Activated CD4-positive, alpha-beta memory T cell treated with anti-CD3 and anti-CD28 coated beads, Interleukin-2, amount 10 ng/mL, durations not matched to agents 7 days and 5 days (primary cell): ENCODE measurements around the gene GSTO2. TPM values are rescaled to one million over a fixed set of nuclear protein-coding genes. Genes with fewer than 3 reads are reported as not detected.

Experiments
- CTCF ChIA-PET: fragments of 350-600 bp; sonication (Branson Sonifier 250); formaldehyde crosslinking; loops from one replicate; lab custom pipeline; 2021; ENCODE audit warnings: antibody characterized with exemption, inconsistent platforms; lab: Charles Lee
- POLR2A ChIA-PET: fragments of 350-600 bp; sonication (Branson Sonifier 250); formaldehyde crosslinking; loops from one replicate; lab custom pipeline; 2021; ENCODE audit warnings: antibody characterized with exemption; lab: Charles Lee
- DNase-seq: peaks from one replicate; pipeline ENCODE4 v3.0.0-alpha.2; 2020
- H3K27ac Mint-ChIP-seq: one replicate; pipeline ENCODE4 v1.8.0; 2021; ENCODE audit warnings: mild to moderate bottlenecking, mixed read lengths
- H3K27me3 Mint-ChIP-seq: one replicate; pipeline ENCODE4 v1.8.0; 2021; ENCODE audit warnings: mixed read lengths
- H3K36me3 Mint-ChIP-seq: one replicate; pipeline ENCODE4 v1.8.0; 2021; ENCODE audit warnings: low read depth, mixed read lengths
- H3K4me1 Mint-ChIP-seq: one replicate; pipeline ENCODE4 v1.8.0; 2021; ENCODE audit warnings: mixed read lengths
- H3K4me3 Mint-ChIP-seq: one replicate; pipeline ENCODE4 v1.8.0; 2021; ENCODE audit warnings: mild to moderate bottlenecking, mixed read lengths
- H3K9me3 Mint-ChIP-seq: one replicate; pipeline ENCODE4 v1.8.0; 2021; ENCODE audit warnings: mixed read lengths
- total RNA-seq, 2 experiments: library from RNA; stranded (reverse); gene quantifications; one replicate each; pipeline ENCODE4 v1.2.3, GENCODE V29; 2021

The GSTO2 gene
- total RNA-seq, 2 experiments from 2014 or later: 0.88 to 1.8 TPM

GRCh38 chr10:104254493-104255310 is 14.3 kb upstream of the GSTO2 start, which contains the start of gene GSTO1:
TSS of gene GSTO1 (plus strand) at chr10:104254892. CDS start at chr10:104254929, 37 bp downstream.
- ChIA-PET CTCF (interaction anchor here (0.9 to 8.1 kb wide), 10 partner anchors 9 to 133 kb away, joined by 3 to 61 read pairs (median 6); partner anchors contain the start of genes CFAP58 and SFR1), POLR2A (interaction anchor here (0.6 to 6.5 kb wide), 15 partner anchors 7 to 367 kb away, joined by 3 to 62 read pairs (median 4); partner anchors contain the start of genes CFAP43, GSTO2, ITPRIP and SFR1)
- H3K4me3 Mint-ChIP-seq: peak within 1 kb of the TSS; percentile 97
- peaks cover 41% of the 10 kb centered on the region for H3K36me3 Mint-ChIP-seq
- peaks cover 14% of the 10 kb centered on the region for H3K27me3 Mint-ChIP-seq
- peaks cover 50% of the 10 kb centered on the region for H3K4me1 Mint-ChIP-seq
- H3K27ac Mint-ChIP-seq: peak within 1 kb of the TSS; percentile 92
- DNase-seq: peak; percentile 62
- no peaks in the 10 kb centered on the region for H3K9me3 Mint-ChIP-seq

DNA sequence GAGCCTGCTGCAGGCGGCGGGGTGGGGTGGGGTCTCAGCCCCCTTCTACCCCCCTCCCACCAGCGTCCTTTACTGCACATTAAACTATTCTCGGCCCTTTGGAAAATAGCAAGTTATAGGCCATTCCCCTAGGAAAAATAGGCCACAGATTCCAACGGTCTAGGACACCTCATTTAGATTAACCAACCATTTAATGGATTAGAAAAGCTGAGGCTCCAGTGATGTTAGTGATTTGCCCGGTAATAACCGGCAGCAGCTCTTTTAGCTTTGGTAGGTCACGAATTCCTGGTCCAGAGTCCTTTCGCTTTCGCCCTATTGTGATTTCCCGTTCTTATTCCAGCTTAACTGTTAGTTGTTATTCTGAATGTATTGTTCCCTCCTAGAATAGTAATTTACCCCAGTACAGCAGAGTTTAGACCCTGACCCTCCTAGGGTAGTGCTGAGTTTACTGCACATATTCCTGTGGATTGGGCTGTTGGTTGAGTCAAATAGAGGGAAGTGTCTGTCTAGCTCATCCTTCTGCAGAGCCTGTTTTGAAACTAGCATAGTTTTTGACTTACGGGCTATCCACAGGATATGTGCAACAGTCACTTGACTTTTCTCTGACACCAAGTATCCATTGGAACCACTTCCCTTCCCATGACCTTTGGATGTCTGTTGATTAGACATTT is 13.5 kb upstream of the GSTO2 start:
- Mint-ChIP-seq H3K36me3 (peaks cover 48% of the 10 kb centered on the region), H3K9me3 (no peaks in the 10 kb centered on the region), H3K4me3 (peak overlapping the region; percentile 97), H3K27me3 (peaks cover 7% of the 10 kb centered on the region), H3K4me1 (peaks cover 56% of the 10 kb centered on the region), H3K27ac (peak overlapping the region; percentile 86)
- no peak for DNase-seq
- POLR2A ChIA-PET: interaction anchor here (0.6 to 6.5 kb wide), 13 partner anchors 8 to 368 kb away, joined by 3 to 62 read pairs (median 4); partner anchors contain the start of genes CFAP43, GSTO2, ITPRIP and SFR1
- CTCF ChIA-PET: interaction anchor here (0.9 to 8.1 kb wide), 7 partner anchors 8 to 133 kb away, joined by 3 to 61 read pairs (median 8); partner anchors contain the start of gene SFR1

GRCh38 chr10:104256335-104256961 is 12.5 kb upstream of the GSTO2 start:
- CTCF ChIA-PET: interaction anchor here (0.7 to 8.1 kb wide), 2 partner anchors 17 to 400 kb away, joined by 3 to 61 read pairs; no protein-coding TSS in a partner anchor

DNA sequence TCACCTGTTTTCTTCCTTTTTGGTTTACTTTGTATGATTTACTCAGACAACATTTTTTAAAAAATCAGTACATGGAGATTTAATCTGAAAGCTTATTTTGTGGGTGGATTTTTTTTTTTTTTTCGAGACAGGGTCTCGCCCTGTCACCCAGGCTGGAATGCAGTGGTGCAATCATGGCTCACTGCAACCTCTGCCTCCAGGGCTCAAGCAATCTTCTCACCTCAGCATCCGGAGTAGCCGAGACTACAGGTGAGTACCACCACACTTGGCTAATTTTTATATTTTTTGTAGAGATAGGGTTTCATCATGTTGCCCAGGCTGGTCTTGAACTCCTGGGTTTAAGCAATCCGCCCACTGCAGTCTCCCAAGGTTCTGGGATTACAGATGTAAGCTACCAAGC is 11.7 kb upstream of the GSTO2 start:
- CTCF ChIA-PET: interaction anchor here (1.1 to 8.1 kb wide), 2 partner anchors 16 to 35 kb away, joined by 3 to 61 read pairs; no protein-coding TSS in a partner anchor
- Mint-ChIP-seq H3K4me1 (peaks cover 72% of the 10 kb centered on the region), H3K9me3 (no peaks in the 10 kb centered on the region), H3K4me3 (no peak overlapping the region), H3K27ac (no peak overlapping the region), H3K36me3 (peaks cover 66% of the 10 kb centered on the region), H3K27me3 (no peaks in the 10 kb centered on the region)
- DNase-seq: no peak
- POLR2A ChIA-PET: interaction anchor here (6.5 kb wide), 1 partner anchor 11 kb away, joined by 62 read pairs; the partner anchor contains the start of gene GSTO2

More at GRCh38 chr10:104256335-104256961, 12.5 kb upstream of the GSTO2 start:
- POLR2A ChIA-PET: interaction anchor here (1.0 to 6.5 kb wide), 5 partner anchors 9 to 82 kb away, joined by 3 to 62 read pairs (median 9); partner anchors contain the start of genes GSTO2 and ITPRIP
- Mint-ChIP-seq H3K27me3 (peaks cover under 1% of the 10 kb centered on the region), H3K9me3 (no peaks in the 10 kb centered on the region), H3K4me1 (peaks cover 66% of the 10 kb centered on the region), H3K4me3 (peak overlapping the region; percentile 97), H3K36me3 (peaks cover 58% of the 10 kb centered on the region), H3K27ac (peak overlapping the region; percentile 86)
- DNase-seq: no peak

GRCh38 chr10:104258209-104258608 is 10.8 kb upstream of the GSTO2 start:
- Mint-ChIP-seq H3K9me3 (no peaks in the 10 kb centered on the region), H3K4me1 (peaks cover 74% of the 10 kb centered on the region), H3K27me3 (no peaks in the 10 kb centered on the region), H3K36me3 (peaks cover 69% of the 10 kb centered on the region), H3K4me3 (no peak overlapping the region), H3K27ac (no peak overlapping the region)
- DNase-seq: no peak
- ChIA-PET CTCF (interaction anchor here (1.1 to 8.1 kb wide), 2 partner anchors 16 to 34 kb away, joined by 3 to 61 read pairs; no protein-coding TSS in a partner anchor), POLR2A (interaction anchor here (0.9 to 6.5 kb wide), 3 partner anchors 10 to 137 kb away, joined by 3 to 62 read pairs (median 4); partner anchors contain the start of gene GSTO2)

DNA sequence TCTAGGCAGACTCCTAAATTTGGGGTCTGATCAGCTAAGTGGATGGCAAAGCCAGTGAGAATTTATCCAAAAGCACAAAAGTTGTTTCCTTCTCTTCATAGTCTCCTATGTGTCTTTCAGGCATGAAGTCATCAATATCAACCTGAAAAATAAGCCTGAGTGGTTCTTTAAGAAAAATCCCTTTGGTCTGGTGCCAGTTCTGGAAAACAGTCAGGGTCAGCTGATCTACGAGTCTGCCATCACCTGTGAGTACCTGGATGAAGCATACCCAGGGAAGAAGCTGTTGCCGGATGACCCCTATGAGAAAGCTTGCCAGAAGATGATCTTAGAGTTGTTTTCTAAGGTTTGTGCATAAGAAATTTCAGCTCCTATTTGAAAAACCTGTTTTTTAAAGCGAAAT is 9.5 kb upstream of the GSTO2 start:
- peaks cover 72% of the 10 kb centered on the region for H3K36me3 Mint-ChIP-seq
- ChIA-PET POLR2A (interaction anchor here (1.2 to 2.4 kb wide), 2 partner anchors 10 to 12 kb away, joined by 3 to 10 read pairs; partner anchors contain the start of gene GSTO2), CTCF (interaction anchor here (8.1 kb wide), 1 partner anchor 14 kb away, joined by 61 read pairs; no protein-coding TSS in a partner anchor)
- no peak overlapping the region for H3K4me3 Mint-ChIP-seq
- no peaks in the 10 kb centered on the region for H3K27me3 Mint-ChIP-seq
- peak overlapping the region; percentile 74 for H3K27ac Mint-ChIP-seq
- no peaks in the 10 kb centered on the region for H3K9me3 Mint-ChIP-seq
- peaks cover 72% of the 10 kb centered on the region for H3K4me1 Mint-ChIP-seq
- no peak for DNase-seq

GRCh38 chr10:104259999-104260774 is 8.8 kb upstream of the GSTO2 start:
- peak overlapping the region; percentile 74 for H3K27ac Mint-ChIP-seq
- DNase-seq: no peak
- no peaks in the 10 kb centered on the region for H3K27me3 Mint-ChIP-seq
- peak overlapping the region; percentile 1 for H3K4me3 Mint-ChIP-seq
- peaks cover 73% of the 10 kb centered on the region for H3K4me1 Mint-ChIP-seq
- ChIA-PET POLR2A (interaction anchor here (1.2 to 2.4 kb wide), 3 partner anchors 9 to 138 kb away, joined by 3 to 10 read pairs (median 4); partner anchors contain the start of genes GSTO2 and SFR1), CTCF (interaction anchor here (0.7 to 8.1 kb wide), 3 partner anchors 7 to 15 kb away, joined by 3 to 61 read pairs (median 35); no protein-coding TSS in a partner anchor)
- peaks cover 77% of the 10 kb centered on the region for H3K36me3 Mint-ChIP-seq
- H3K9me3 Mint-ChIP-seq: no peaks in the 10 kb centered on the region

DNA sequence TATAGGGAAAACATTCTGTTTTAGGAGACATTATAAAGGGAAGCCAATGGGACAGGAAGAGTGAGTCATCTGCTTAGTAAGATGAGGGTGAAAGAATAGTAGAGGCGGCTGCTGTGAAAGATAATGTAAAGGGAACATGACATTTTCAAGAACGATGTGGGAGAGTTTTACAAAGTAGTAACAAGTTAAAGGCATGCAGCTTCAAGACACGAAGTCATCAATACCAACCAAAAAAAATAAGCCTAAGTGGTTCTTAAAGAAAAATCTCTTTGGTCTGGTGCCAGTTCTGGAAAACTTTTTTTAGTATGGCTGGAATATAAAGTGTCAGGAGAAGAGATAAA is 8.2 kb upstream of the GSTO2 start:
- H3K9me3 Mint-ChIP-seq: no peaks in the 10 kb centered on the region
- peak overlapping the region; percentile 74 for H3K27ac Mint-ChIP-seq
- DNase-seq: no peak
- H3K36me3 Mint-ChIP-seq: peaks cover 77% of the 10 kb centered on the region
- CTCF ChIA-PET: interaction anchor here (0.7 to 6.1 kb wide), 3 partner anchors 8 to 31 kb away, joined by 3 to 35 read pairs (median 5); no protein-coding TSS in a partner anchor
- H3K4me1 Mint-ChIP-seq: peaks cover 76% of the 10 kb centered on the region
- H3K4me3 Mint-ChIP-seq: peak overlapping the region; percentile 1
- H3K27me3 Mint-ChIP-seq: no peaks in the 10 kb centered on the region
- POLR2A ChIA-PET: interaction anchor here (1.2 to 2.4 kb wide), 2 partner anchors 13 to 139 kb away, joined by 4 to 10 read pairs; partner anchors contain the start of gene SFR1

DNA sequence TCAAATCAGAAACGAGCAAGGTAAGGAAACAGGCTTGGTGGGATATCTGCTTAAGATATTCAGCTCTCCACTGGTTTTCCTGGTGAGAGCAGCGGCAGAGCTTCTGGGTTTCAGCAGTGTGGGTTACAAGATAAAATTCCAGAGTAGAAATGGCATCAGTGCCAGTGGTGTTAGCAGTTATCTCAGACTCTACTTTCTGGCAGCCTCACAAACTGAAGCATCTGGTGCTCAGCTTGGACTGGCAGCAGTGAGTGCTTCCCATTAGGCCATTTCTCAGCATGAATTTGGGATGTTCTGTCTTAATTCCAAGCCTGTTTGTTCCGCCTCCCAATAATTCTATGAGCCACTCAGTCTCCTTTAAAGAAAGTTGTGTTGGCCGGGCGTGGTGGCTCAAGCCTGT is 6.9 kb upstream of the GSTO2 start:
- Mint-ChIP-seq H3K9me3 (no peaks in the 10 kb centered on the region), H3K4me3 (no peak overlapping the region), H3K4me1 (peaks cover 75% of the 10 kb centered on the region), H3K27me3 (no peaks in the 10 kb centered on the region), H3K36me3 (peaks cover 81% of the 10 kb centered on the region), H3K27ac (peak overlapping the region; percentile 11)
- DNase-seq: no peak
- POLR2A ChIA-PET: interaction anchor here (0.7 to 1.3 kb wide), 4 partner anchors 8 to 29 kb away, joined by 3 to 5 read pairs (median 3); no protein-coding TSS in a partner anchor
- CTCF ChIA-PET: interaction anchor here (1.2 to 6.1 kb wide), 3 partner anchors 13 to 88 kb away, joined by 3 to 35 read pairs (median 5); no protein-coding TSS in a partner anchor

DNA sequence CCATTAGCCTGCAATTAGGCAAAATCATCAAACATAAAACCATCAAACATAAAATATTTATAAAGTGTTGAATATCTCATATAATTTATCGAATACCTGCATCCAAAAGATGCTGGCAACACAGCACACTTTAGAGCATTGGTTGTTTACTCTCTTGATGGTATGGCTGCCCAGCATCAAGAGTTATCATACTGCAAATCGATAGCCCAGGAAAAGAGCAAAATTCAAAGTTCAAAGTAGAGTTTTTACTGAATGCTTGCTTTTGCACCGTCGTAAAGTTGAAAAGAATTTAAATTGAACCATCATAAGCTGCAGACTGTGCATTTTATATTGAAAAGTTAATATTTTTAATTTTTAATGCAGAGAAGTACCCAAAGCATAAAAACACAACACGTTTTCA is 4.2 kb upstream of the GSTO2 start:
- Mint-ChIP-seq H3K36me3 (peaks cover 75% of the 10 kb centered on the region), H3K9me3 (no peaks in the 10 kb centered on the region), H3K4me3 (no peak overlapping the region), H3K27me3 (no peaks in the 10 kb centered on the region), H3K4me1 (peaks cover 73% of the 10 kb centered on the region), H3K27ac (no peak overlapping the region)
- ChIA-PET POLR2A (no interaction called here), CTCF (interaction anchor here (1.1 to 6.1 kb wide), 3 partner anchors 10 kb away, joined by 3 to 35 read pairs (median 6); partner anchors contain the start of gene GSTO1)
- DNase-seq: no peak
